Right renal pelvis (tissue), 4 donors: ENCODE measurements around the gene ELP2. TPM values are rescaled to one million over a fixed set of nuclear protein-coding genes. Genes with fewer than 3 reads are reported as not detected.

Source experiments
- DNase-seq, 4 donors: peaks; one replicate each; pipeline ENCODE4 v3.0.0-alpha.2; 2013; ENCODE audit warnings: low read depth in 4 of 4, low spot score in 3 of 4, missing footprints in 1 of 4
- polyA plus RNA-seq, 4 donors: library from polyadenylated mRNA; unstranded; fragments of 120-200 nt; gene quantifications; one replicate each; pipeline ENCODE4 v1.2.1, GENCODE V29; 2013; ENCODE audit not compliant: insufficient read length in 4 of 4

Gene ELP2
- polyA plus RNA-seq, 4 donors: 82.7 to 104 (median 101) TPM

DNA sequence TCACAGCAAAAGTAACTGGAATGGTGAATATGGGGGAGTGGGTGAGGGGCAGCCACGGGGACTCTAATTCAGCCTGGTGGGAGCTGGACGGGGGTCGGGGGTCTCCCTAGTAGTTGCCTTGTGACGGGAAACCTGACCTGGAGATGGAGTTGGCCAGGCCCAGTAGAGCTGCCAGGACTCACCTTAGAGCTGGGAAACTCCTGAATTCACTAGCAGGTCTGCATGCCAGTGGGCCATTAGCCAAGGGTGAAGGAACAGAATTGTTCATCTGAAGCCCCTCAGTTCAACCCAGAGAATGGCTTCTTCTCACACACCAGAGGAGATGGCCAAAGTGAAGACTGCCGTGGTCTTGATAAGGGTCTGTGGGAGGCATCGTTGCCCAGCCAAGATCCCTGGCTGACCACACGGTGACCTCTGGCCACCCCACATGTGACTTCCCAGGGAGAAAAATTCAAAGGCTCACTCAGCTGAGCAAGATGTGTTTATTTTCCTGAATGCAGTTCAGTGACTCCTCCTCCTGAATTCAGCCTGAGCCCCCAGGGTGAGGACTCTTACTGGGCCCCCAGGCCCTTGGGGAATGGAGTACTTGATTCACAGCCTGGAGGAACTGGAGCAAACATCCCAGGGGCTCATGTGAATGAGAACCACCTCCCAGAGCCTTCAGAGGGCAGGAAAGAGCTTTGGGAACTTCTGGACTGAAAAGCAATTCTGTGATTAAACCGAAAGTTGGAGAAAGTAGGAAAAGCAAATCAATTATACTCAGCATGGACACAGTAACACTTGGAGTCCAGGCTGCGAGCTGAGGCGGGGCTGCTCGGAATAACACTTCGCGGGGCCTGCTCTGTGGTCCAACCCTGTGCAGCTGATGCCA lies 82.8 kb downstream of the ELP2 start:
- DNase-seq: no peak

DNA sequence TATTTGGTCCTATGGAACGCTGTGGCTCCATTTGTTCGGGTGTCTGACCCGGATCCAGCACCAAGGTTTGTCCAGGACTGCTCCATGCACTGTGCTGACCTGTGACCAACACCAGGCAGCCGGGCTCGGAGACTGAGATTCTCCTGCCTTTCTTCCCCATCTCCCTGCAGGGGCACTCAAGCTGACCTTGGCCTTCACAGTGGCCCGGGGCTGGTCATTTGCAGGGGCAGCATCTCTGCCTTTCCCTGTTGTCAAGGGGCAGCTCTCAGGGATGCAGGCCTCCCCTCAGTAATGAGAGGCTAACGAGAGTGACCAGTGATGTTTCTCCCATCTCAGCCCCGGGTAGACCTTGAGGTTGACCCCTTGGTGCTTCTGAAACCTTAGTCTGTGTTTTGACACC lies 85.1 kb downstream of the ELP2 start:
- no peak for DNase-seq

DNA sequence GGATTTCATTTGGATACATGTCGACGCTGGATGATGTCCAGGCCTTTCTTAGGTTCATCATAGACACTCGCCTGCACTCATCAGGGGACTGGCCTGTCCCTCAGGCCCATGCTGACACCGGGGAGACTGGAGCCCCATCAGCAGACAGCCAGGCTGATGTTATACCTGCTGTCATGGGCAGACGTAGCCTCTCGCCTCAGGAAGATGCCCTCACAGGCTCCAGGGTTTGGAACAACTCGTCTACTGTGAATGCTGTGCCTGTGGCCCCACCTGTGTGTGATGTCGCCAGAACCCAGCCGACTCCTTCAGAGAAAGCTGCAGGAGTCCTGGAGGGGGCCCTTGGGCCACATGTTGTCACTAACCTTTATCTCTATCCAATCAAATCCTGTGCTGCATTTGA lies 85.9 kb downstream of the ELP2 start:
- no peak for DNase-seq

- DNase-seq: no peak
Observed at GRCh38 chr18:36217348-36217747, 87.6 kb downstream of the ELP2 start.

DNA sequence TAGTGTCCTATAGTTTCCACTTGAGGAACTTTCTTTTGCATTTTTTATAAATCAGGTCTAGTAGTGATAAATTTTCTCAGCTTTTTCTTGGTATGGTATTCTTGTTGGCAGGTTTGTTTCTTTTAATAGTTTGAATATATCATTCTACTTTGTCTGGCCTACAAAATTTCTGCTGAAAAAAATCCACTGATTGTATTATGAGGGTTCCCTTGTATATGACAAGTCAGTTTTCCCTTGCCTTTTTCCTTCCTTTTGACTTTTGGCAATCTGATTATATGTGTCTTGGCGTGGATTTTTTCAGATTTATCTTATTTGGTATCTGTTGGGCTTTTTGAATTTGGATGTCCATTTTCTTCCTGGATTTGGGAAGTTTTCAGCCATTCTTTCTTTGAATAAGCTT lies 99.5 kb downstream of the ELP2 start:
- DNase-seq: no peak

Other genes with a start within 250 kb of the ELP2 start
- 10 to 100 TPM; 62.4 to 73.4 (median 69.8) TPM for gene RPRD1A, start 62.3 kb upstream of the ELP2 start, polyA plus RNA-seq
- 10 to 100 TPM; 79.0 to 87.9 (median 85.2) TPM for gene SLC39A6, start 559 bp upstream of the ELP2 start, polyA plus RNA-seq
- 1 to 10 TPM in 1 of 4 donors, under 1 TPM in 3; 0.40 to 1.1 (median 0.82) TPM for gene MOCOS, start 57.6 kb downstream of the ELP2 start, polyA plus RNA-seq
- 10 to 100 TPM; 36.8 to 46.8 (median 42.1) TPM for gene FHOD3, start 167.8 kb downstream of the ELP2 start, polyA plus RNA-seq